SK-N-SH (cell line): ENCODE data around the gene SUN5. TPM values are rescaled to one million over a fixed set of nuclear protein-coding genes. Genes with fewer than 3 reads are reported as not detected.

Experiments
- CTCF ChIA-PET: fragments of 300-600, 350-600 bp; formaldehyde crosslinking; extraction: SDS; loops from one replicate; lab custom pipeline; 2021; lab: Yijun Ruan, JAX
- POLR2A ChIA-PET: fragments of 350-600 bp; sonication (Branson Sonifier 250); formaldehyde crosslinking; extraction: SDS; loops from one replicate; lab custom pipeline; 2020; ENCODE audit warnings: antibody characterized with exemption, inconsistent platforms; lab: Yijun Ruan, JAX
- DNase-seq: peaks from one replicate; pipeline ENCODE4 v3.0.0; 2012
- H2AFZ ChIP-seq: fragments of 200-600 bp; sonication (generic); 2 replicates; pipeline ENCODE4 v1.8.1; 2016; ENCODE audit warnings: antibody characterized with exemption, mild to moderate bottlenecking, low read depth
- H3F3A ChIP-seq: fragments of 200-600 bp; sonication (generic); replicated peaks from 2 replicates; pipeline ENCODE3; 2016; ENCODE audit warnings: antibody characterized with exemption, mild to moderate bottlenecking; ENCODE audit not compliant: insufficient read depth
- H3K27ac ChIP-seq, 2 experiments: fragments of 200-500 bp in 1 of 2; fragments of 200-600 bp in 1 of 2; sonication (Bioruptor generic) in 1 of 2; sonication (generic), shearing (Covaris generic) in 1 of 2; 2 replicates each; pipeline versions ENCODE4 v1.5.1 to v1.6.1; 2014 to 2016; ENCODE audit warnings: low read depth in 2 of 2, inconsistent platforms in 1 of 2, low read length in 1 of 2, mild to moderate bottlenecking in 1 of 2, mixed read lengths in 1 of 2
- H3K27me3 ChIP-seq: fragments of 200-600 bp; sonication (generic), shearing (Covaris generic); 2 replicates; pipeline ENCODE4 v1.6.1; 2016; ENCODE audit warnings: mixed run types; ENCODE audit not compliant: insufficient read depth
- H3K36me3 ChIP-seq, 2 experiments: fragments of 200-500 bp in 1 of 2; fragments of 200-600 bp in 1 of 2; sonication (Bioruptor generic) in 1 of 2; sonication (generic) in 1 of 2; replicated peaks in 1 of 2; 2 replicates each; pipeline versions ENCODE3 to v1.5.1; 2014 to 2016; ENCODE audit warnings: low read length in 1 of 2, mild to moderate bottlenecking in 1 of 2; ENCODE audit not compliant: insufficient read depth in 2 of 2, control insufficient read depth in 1 of 2
- H3K4me1 ChIP-seq, 2 experiments: fragments of 200-500 bp in 1 of 2; fragments of 200-600 bp in 1 of 2; sonication (Bioruptor generic) in 1 of 2; sonication (generic), shearing (Covaris generic) in 1 of 2; 2 replicates each; pipeline versions ENCODE4 v1.5.1 to v1.6.1; 2014 to 2016; ENCODE audit warnings: low read depth in 1 of 2, low read length in 1 of 2, mixed run types in 1 of 2; ENCODE audit not compliant: insufficient read depth in 2 of 2, control insufficient read depth in 1 of 2
- H3K4me2 ChIP-seq: fragments of 200-600 bp; sonication (generic), shearing (Covaris generic); 2 replicates; pipeline ENCODE4 v1.6.1; 2017; ENCODE audit warnings: mixed run types
- H3K4me3 ChIP-seq, 2 experiments: fragments of 200-500 bp in 1 of 2; fragments of 200-600 bp in 1 of 2; sonication (Bioruptor generic) in 1 of 2; sonication (generic), shearing (Covaris generic) in 1 of 2; 2 replicates each; pipeline versions ENCODE4 v1.5.1 to v1.8.1; 2014 to 2016; ENCODE audit warnings: low read depth in 2 of 2, inconsistent platforms in 1 of 2, low read length in 1 of 2, mild to moderate bottlenecking in 1 of 2, mixed read lengths in 1 of 2, moderate library complexity in 1 of 2
- H3K79me2 ChIP-seq: fragments of 200-600 bp; sonication (generic); 2 replicates; pipeline ENCODE4 v1.8.1; 2017; ENCODE audit warnings: mild to moderate bottlenecking; ENCODE audit not compliant: insufficient read depth
- H3K9ac ChIP-seq: fragments of 200-600 bp; sonication (generic); 2 replicates; pipeline ENCODE4 v1.6.1; 2017; ENCODE audit warnings: mixed run types
- H3K9me2 ChIP-seq: fragments of 200-600 bp; sonication (generic); 2 replicates; pipeline ENCODE4 v1.6.1; 2017; ENCODE audit warnings: mixed run types
- H3K9me3 ChIP-seq: fragments of 200-600 bp; sonication (generic); 2 replicates; pipeline ENCODE4 v1.6.1; 2017; ENCODE audit warnings: mixed run types, mild to moderate bottlenecking, moderate library complexity
- H4K20me1 ChIP-seq: fragments of 200-600 bp; sonication (generic); 2 replicates; pipeline ENCODE4 v1.6.1; 2017; ENCODE audit warnings: mild to moderate bottlenecking, mixed run types; ENCODE audit not compliant: insufficient read depth
- CHD2 ChIP-seq: fragments of 150-350 bp; IDR thresholded peaks from 2 replicates; pipeline ENCODE4 v1.6.1; 2018; ENCODE audit warnings: low read length; ENCODE audit not compliant: partially characterized antibody
- EP300 ChIP-seq, 2 experiments: IDR thresholded peaks; 2 replicates each; pipeline versions ENCODE4 v1.4.0 to v1.6.1; 2012; ENCODE audit warnings: borderline replicate concordance in 1 of 2, low read depth in 1 of 2, low read length in 1 of 2
- GABPA ChIP-seq: IDR thresholded peaks from 2 replicates; pipeline ENCODE4 v1.4.0; 2012; ENCODE audit warnings: low read depth, mild to moderate bottlenecking
- IRF3 ChIP-seq: fragments of 150-350 bp; IDR thresholded peaks from 2 replicates; pipeline ENCODE4 v1.6.1; 2016; ENCODE audit warnings: mild to moderate bottlenecking, low read depth, low read length
- MXI1 ChIP-seq: IDR thresholded peaks from 2 replicates; pipeline ENCODE4 v1.6.1; 2012; ENCODE audit warnings: mild to moderate bottlenecking, low read depth, low read length, improper control_type of control experiment
- NFIC ChIP-seq: IDR thresholded peaks from 2 replicates; pipeline ENCODE4 v1.4.0; 2012; ENCODE audit warnings: borderline replicate concordance
- RAD21 ChIP-seq: IDR thresholded peaks from 2 replicates; pipeline ENCODE4 v1.6.1; 2012; ENCODE audit warnings: mild to moderate bottlenecking, low read length
- REST ChIP-seq: IDR thresholded peaks from 2 replicates; pipeline ENCODE4 v1.6.1; 2012; ENCODE audit warnings: mild to moderate bottlenecking, low read depth, low read length, moderate library complexity
- RFX5 ChIP-seq: IDR thresholded peaks from 2 replicates; pipeline ENCODE4 v1.6.1; 2012; ENCODE audit warnings: mild to moderate bottlenecking, improper control_type of control experiment, low read length
- RXRA ChIP-seq: IDR thresholded peaks from 2 replicates; pipeline ENCODE4 v1.4.0; 2012; ENCODE audit warnings: low read depth, mild to moderate bottlenecking, borderline replicate concordance
- SMC3 ChIP-seq: IDR thresholded peaks from 2 replicates; pipeline ENCODE4 v1.6.1; 2012; ENCODE audit warnings: low read depth, low read length, improper control_type of control experiment
- TAF1 ChIP-seq: IDR thresholded peaks from 2 replicates; pipeline ENCODE4 v1.6.1; 2012; ENCODE audit warnings: low read depth, mild to moderate bottlenecking, low read length, moderate library complexity, borderline replicate concordance
- USF2 ChIP-seq: fragments of 150-350 bp; IDR thresholded peaks from 2 replicates; pipeline ENCODE4 v1.6.1; 2017; ENCODE audit warnings: antibody characterized with exemption, low read length, low read depth, borderline replicate concordance
- YY1 ChIP-seq: IDR thresholded peaks from 2 replicates; pipeline ENCODE4 v1.4.0; 2012; ENCODE audit warnings: low read depth, mild to moderate bottlenecking
- polyA plus RNA-seq, 3 experiments: library from polyadenylated mRNA; depleted of rRNA; stranded (reverse); fragments of >200 nt; gene quantifications; 2 replicates each; pipeline ENCODE4 v1.2.3, GENCODE V29; 2012

SUN5 gene
- polyA plus RNA-seq, 1 of the 3 experiments (the other 2 are of a cell fraction) = not detected

- no peaks in the 10 kb centered on the region for H3K4me1 ChIP-seq
- CTCF ChIA-PET = interaction anchor here (0.7 to 1.4 kb wide), 2 partner anchors 10 to 19 kb away, joined by 3 to 4 read pairs; no protein-coding TSS in a partner anchor
- peaks cover 6% of the 10 kb centered on the region; the same call in 1 of the 2 replicates for H3K27me3 ChIP-seq
- no peak overlapping the region for H3K4me2 ChIP-seq
- no peaks in the 10 kb centered on the region for H3K9me2 ChIP-seq
- no peaks in the 10 kb centered on the region for H3K36me3 ChIP-seq
- H4K20me1 ChIP-seq = no peaks in the 10 kb centered on the region
- no peak overlapping the region for H3K27ac ChIP-seq
- H3K79me2 ChIP-seq = no peaks in the 10 kb centered on the region
- no peaks in the 10 kb centered on the region for H3K9me3 ChIP-seq
- H3K9ac ChIP-seq = no peak overlapping the region
- no peaks in the 10 kb centered on the region for H3F3A ChIP-seq
- no peak overlapping the region for H2AFZ ChIP-seq
- POLR2A ChIA-PET = no interaction called here
- DNase-seq = no peak
- TF ChIP-seq TAF1 = no peak
- TF ChIP-seq IRF3 = no peak
- no peak for TF ChIP-seq RAD21
- TF ChIP-seq CHD2 = no peak
- TF ChIP-seq EP300 (IDR thresholded peaks at IDR 0.05; ENCODE audit: borderline replicate concordance in 1 of 2, low read depth in 1 of 2, low read length in 1 of 2) = no peak
- TF ChIP-seq GABPA = no peak
- no peak for TF ChIP-seq MXI1
- TF ChIP-seq REST = no peak
- no peak for TF ChIP-seq RXRA
- no peak for TF ChIP-seq NFIC
- no peak for TF ChIP-seq YY1
- TF ChIP-seq USF2 = no peak
- TF ChIP-seq RFX5 = no peak
- TF ChIP-seq SMC3 = no peak
- H3K4me3 ChIP-seq = no peak overlapping the region
Measured at GRCh38 chr20:32995802-32996201, 8.4 kb downstream of the SUN5 start.
